HFFc6 (cell line): Measurements from ENCODE around the gene GMPR2. TPM values are rescaled to one million over a fixed set of nuclear protein-coding genes. Genes with fewer than 3 reads are reported as not detected.

Experiments
- DNase-seq: peaks from one replicate; pipeline ENCODE4 v3.0.0-alpha.2; 2018
- H3K27ac Mint-ChIP-seq: 2 replicates; pipeline ENCODE4 v1.8.0; 2020; ENCODE audit warnings: mild to moderate bottlenecking, mixed read lengths
- H3K27me3 Mint-ChIP-seq: 2 replicates; pipeline ENCODE4 v1.8.0; 2021; ENCODE audit warnings: mild to moderate bottlenecking, moderate library complexity, mixed read lengths; ENCODE audit not compliant: insufficient read depth
- H3K36me3 Mint-ChIP-seq: 2 replicates; pipeline ENCODE4 v1.8.0; 2021; ENCODE audit warnings: low read depth, mixed read lengths
- H3K4me1 Mint-ChIP-seq: 2 replicates; pipeline ENCODE4 v1.8.0; 2020; ENCODE audit warnings: low read depth, mixed read lengths
- H3K4me3 Mint-ChIP-seq: 2 replicates; pipeline ENCODE4 v1.8.0; 2020; ENCODE audit warnings: mild to moderate bottlenecking, moderate library complexity, mixed read lengths
- H3K9me3 Mint-ChIP-seq: 2 replicates; pipeline ENCODE4 v1.8.0; 2020; ENCODE audit warnings: mild to moderate bottlenecking, mixed read lengths
- CTCF ChIP-seq: fragments of 200-600 bp; sonication (generic); IDR thresholded peaks from 2 replicates; pipeline ENCODE4 v1.5.0; 2021; ENCODE audit warnings: antibody characterized with exemption, mild to moderate bottlenecking
- total RNA-seq, 6 experiments: library from RNA; stranded (reverse); fragmentation: NEBNext Ultra II Directional; extraction: Animal tissue kit (Norgen Biotek cat#: 25700); gene quantifications; 2 replicates in 1 of 6; 3 replicates in 5 of 6; pipeline ENCODE4 v1.2.3, GENCODE V29; 2021

Gene GMPR2
- total RNA-seq, 6 experiments from 2014 or later = 70.6 to 76.7 (median 73.6) TPM

GRCh38 chr14:24285351-24285750 lies 52.6 kb downstream of the GMPR2 start:
- DNase-seq = peak; percentile 20
- Mint-ChIP-seq H3K9me3 (no peaks in the 10 kb centered on the region), H3K4me3 (no peak overlapping the region), H3K27me3 (no peaks in the 10 kb centered on the region; the same call in 1 of the 2 replicates), H3K27ac (0 out of 2 replicates have a peak overlapping the region, but pooled peaks have one; percentile 8), H3K4me1 (peaks cover 14% of the 10 kb centered on the region; the same call in 1 of the 2 replicates), H3K36me3 (peaks cover 2% of the 10 kb centered on the region; the same call in 1 of the 2 replicates)
- no peak for TF ChIP-seq CTCF

GRCh38 chr14:24286996-24287395 lies 54.3 kb downstream of the GMPR2 start:
- peaks cover under 1% of the 10 kb centered on the region; the same call in 1 of the 2 replicates for H3K27me3 Mint-ChIP-seq
- TF ChIP-seq CTCF = no peak
- H3K4me3 Mint-ChIP-seq = no peak overlapping the region
- no peak overlapping the region for H3K27ac Mint-ChIP-seq
- peaks cover 7% of the 10 kb centered on the region; the same call in 1 of the 2 replicates for H3K36me3 Mint-ChIP-seq
- DNase-seq = no peak
- peaks cover 6% of the 10 kb centered on the region; the same call in 1 of the 2 replicates for H3K4me1 Mint-ChIP-seq
- H3K9me3 Mint-ChIP-seq = no peaks in the 10 kb centered on the region

Other genes starting within 250 kb of the GMPR2 start
- gene DHRS4L2, start 244.0 kb upstream of the GMPR2 start, total RNA-seq = 10 to 100 TPM; 18.8 to 25.4 (median 23.5) TPM
- not detected for gene CARMIL3, start 180.9 kb upstream of the GMPR2 start, total RNA-seq
- gene CPNE6, start 161.4 kb upstream of the GMPR2 start, total RNA-seq = not detected
- 10 to 100 TPM; 19.9 to 27.6 (median 24.0) TPM for gene PCK2, start 138.6 kb upstream of the GMPR2 start, total RNA-seq
- gene DCAF11, start 118.2 kb upstream of the GMPR2 start, total RNA-seq = 10 to 100 TPM; 28.1 to 36.3 (median 32.1) TPM
- gene NRL, start 118.0 kb upstream of the GMPR2 start, total RNA-seq = under 1 TPM; 0.26 to 0.85 (median 0.49) TPM
- not detected for gene FITM1, start 102.3 kb upstream of the GMPR2 start, total RNA-seq
- 100 to 1,000 TPM in 4 of 6 experiments, 10 to 100 TPM in 2; 88.4 to 120 (median 113) TPM for gene PSME1, start 96.7 kb upstream of the GMPR2 start, total RNA-seq
- gene EMC9, start 91.3 kb upstream of the GMPR2 start, total RNA-seq = 10 to 100 TPM; 13.2 to 17.0 (median 15.3) TPM
- gene PSME2, start 86.3 kb upstream of the GMPR2 start, total RNA-seq = 100 to 1,000 TPM; 108 to 143 (median 136) TPM
- gene RNF31, start 85.4 kb upstream of the GMPR2 start, total RNA-seq = 10 to 100 TPM; 38.5 to 53.6 (median 47.2) TPM
- gene IRF9, start 71.7 kb upstream of the GMPR2 start, total RNA-seq = 10 to 100 TPM; 23.6 to 38.8 (median 32.3) TPM
- 1 to 10 TPM; 2.9 to 3.9 (median 3.2) TPM for gene REC8, start 60.8 kb upstream of the GMPR2 start, total RNA-seq
- gene IPO4, start 44.1 kb upstream of the GMPR2 start, total RNA-seq = 10 to 100 TPM; 70.4 to 85.2 (median 79.4) TPM
- gene TM9SF1, start 37.5 kb upstream of the GMPR2 start, total RNA-seq = 10 to 100 TPM; 68.1 to 80.4 (median 71.0) TPM
- gene TSSK4, start 27.2 kb upstream of the GMPR2 start, total RNA-seq = under 1 TPM in 2 of 6 experiments, not detected in 4; 0.16 to 0.45 TPM
- gene CHMP4A, start 19.4 kb upstream of the GMPR2 start, total RNA-seq = 10 to 100 TPM; 32.4 to 41.1 (median 38.8) TPM
- 10 to 100 TPM in 5 of 6 experiments, 1 to 10 TPM in 1; 9.8 to 14.4 (median 12.3) TPM for gene MDP1, start 16.9 kb upstream of the GMPR2 start, total RNA-seq
- gene NEDD8, start 562 bp upstream of the GMPR2 start, total RNA-seq = 100 to 1,000 TPM; 309 to 401 (median 372) TPM
- 10 to 100 TPM; 54.2 to 73.4 (median 67.5) TPM for gene TINF2, start 9.7 kb downstream of the GMPR2 start, total RNA-seq
- gene TGM1, start 30.2 kb downstream of the GMPR2 start, total RNA-seq = 1 to 10 TPM in 5 of 6 experiments, under 1 TPM in 1; 0.97 to 2.9 (median 1.3) TPM
- gene RABGGTA, start 38.7 kb downstream of the GMPR2 start, total RNA-seq = 10 to 100 TPM; 25.4 to 31.4 (median 27.3) TPM
- gene DHRS1, start 66.9 kb downstream of the GMPR2 start, total RNA-seq = 10 to 100 TPM; 32.9 to 42.2 (median 39.1) TPM
- 10 to 100 TPM; 25.4 to 31.1 (median 28.1) TPM for gene NOP9, start 66.9 kb downstream of the GMPR2 start, total RNA-seq
- gene CIDEB, start 75.0 kb downstream of the GMPR2 start, total RNA-seq = under 1 TPM in 5 of 6 experiments, not detected in 1; 0.17 to 0.40 (median 0.20) TPM
- 1 to 10 TPM; 2.2 to 3.0 (median 2.3) TPM for gene LTB4R2, start 77.2 kb downstream of the GMPR2 start, total RNA-seq
- 1 to 10 TPM; 1.5 to 2.9 (median 1.9) TPM for gene LTB4R, start 78.6 kb downstream of the GMPR2 start, total RNA-seq
- gene ADCY4, start 102.1 kb downstream of the GMPR2 start, total RNA-seq = under 1 TPM in 3 of 6 experiments, not detected in 3; 0.25 to 0.41 (median 0.34) TPM
- gene RIPK3, start 107.1 kb downstream of the GMPR2 start, total RNA-seq = not detected
- 10 to 100 TPM; 73.4 to 81.9 (median 77.2) TPM for gene NFATC4, start 135.3 kb downstream of the GMPR2 start, total RNA-seq
- gene NYNRIN, start 166.1 kb downstream of the GMPR2 start, total RNA-seq = 1 to 10 TPM; 3.9 to 6.3 (median 4.1) TPM
- 1 to 10 TPM; 3.3 to 5.0 (median 3.9) TPM for gene CBLN3, start 196.7 kb downstream of the GMPR2 start, total RNA-seq
- gene KHNYN, start 197.0 kb downstream of the GMPR2 start, total RNA-seq = 10 to 100 TPM; 25.4 to 29.2 (median 28.0) TPM
- gene SDR39U1, start 209.8 kb downstream of the GMPR2 start, total RNA-seq = 10 to 100 TPM; 29.6 to 35.7 (median 31.6) TPM